Endothelial cell of umbilical vein (primary cell): ENCODE data around the gene HMGCL.

Experiments used
- CTCF ChIP-seq, 2 donors: IDR thresholded peaks; 1 replicate in 1 of 2; 2 replicates in 1 of 2; pipeline ENCODE4 v1.5.1; 2011; ENCODE audit warnings: low read length in 2 of 2, mild to moderate bottlenecking in 2 of 2, moderate library complexity in 2 of 2, control low read depth in 1 of 2, inconsistent platforms in 1 of 2, low read depth in 1 of 2; ENCODE audit not compliant: insufficient read depth in 1 of 2; ENCODE audit errors: extremely low read depth in 1 of 2
- EZH2 ChIP-seq: IDR thresholded peaks from 2 replicates; pipeline ENCODE4 v1.6.1; 2012; ENCODE audit warnings: borderline replicate concordance, low read depth, mild to moderate bottlenecking, moderate library complexity, low read length, inconsistent platforms; ENCODE audit not compliant: severe bottlenecking
- MAX ChIP-seq: IDR thresholded peaks from 2 replicates; pipeline ENCODE4 v1.6.1; 2011; ENCODE audit not compliant: insufficient read depth, insufficient read length
- POLR2A ChIP-seq: IDR thresholded peaks from 2 replicates; pipeline ENCODE4 v1.6.1; 2012; ENCODE audit warnings: low read depth, mild to moderate bottlenecking, control low read depth, low read length
- POLR2AphosphoS5 ChIP-seq: IDR thresholded peaks from 2 replicates; pipeline ENCODE4 v1.6.1; 2012; ENCODE audit warnings: low read depth, mild to moderate bottlenecking, control low read depth, low read length, moderate library complexity; ENCODE audit not compliant: insufficient read depth

- no peak for TF ChIP-seq MAX
- no peak for TF ChIP-seq CTCF (IDR thresholded peaks at IDR 0.05; ENCODE audit: extremely low read depth in 1 of 2, insufficient read depth in 1 of 2, low read depth in 1 of 2, low read length in 2 of 2)
- no peak for TF ChIP-seq EZH2
- no peak for TF ChIP-seq POLR2A
- no peak for TF ChIP-seq POLR2AphosphoS5
These were observed 18.9 kb downstream of the HMGCL start for GRCh38 chr1:23806280-23806679.
